Measurements from ENCODE around the gene NT5C1B.

- TF ChIP-seq CTCF (IDR thresholded peaks at IDR 0.05; ENCODE audit: low read length) (no peak), EZH2 (IDR thresholded peaks at IDR 0.05; ENCODE audit: borderline replicate concordance, low read length) (no peak)
Measured at GRCh38 chr2:18551169-18551568, 38.2 kb downstream of the NT5C1B start.
